CD14-positive monocyte (primary cell): ENCODE results near the gene GLCE. TPM values are rescaled to one million over a fixed set of nuclear protein-coding genes. Genes with fewer than 3 reads are reported as not detected.

Experiments used
- DNase-seq, 3 donors: peaks; one replicate each; pipeline ENCODE4 v3.0.0-alpha.2; 2011 to 2022
- H2AFZ ChIP-seq: 2 replicates; pipeline ENCODE4 v1.6.0; 2012; ENCODE audit warnings: mild to moderate bottlenecking, low read depth, low read length, inconsistent platforms; ENCODE audit not compliant: insufficient read depth, poor library complexity, severe bottlenecking
- H3K27ac ChIP-seq, 2 donors: 1 replicate in 1 of 2; 2 replicates in 1 of 2; pipeline ENCODE4 v1.5.1; 2012 to 2013; ENCODE audit warnings: low read length in 2 of 2, control low read depth in 1 of 2, inconsistent platforms in 1 of 2, low read depth in 1 of 2, mild to moderate bottlenecking in 1 of 2
- H3K27me3 ChIP-seq, 2 donors: one replicate each; pipeline versions ENCODE4 v1.6.0 to v1.6.1; 2011 to 2013; ENCODE audit warnings: low read length in 2 of 2; ENCODE audit not compliant: control insufficient read depth in 2 of 2, insufficient read depth in 2 of 2
- H3K36me3 ChIP-seq, 2 donors: replicated peaks in 1 of 2; 1 replicate in 1 of 2; 2 replicates in 1 of 2; pipeline versions ENCODE4 v1.5.1 to v1.6.1; 2012 to 2013; ENCODE audit warnings: low read length in 2 of 2, control low read depth in 1 of 2, inconsistent platforms in 1 of 2, mild to moderate bottlenecking in 1 of 2; ENCODE audit not compliant: insufficient read depth in 2 of 2, control insufficient read depth in 1 of 2
- H3K4me1 ChIP-seq, 2 donors: 1 replicate in 1 of 2; 2 replicates in 1 of 2; pipeline versions ENCODE4 v1.5.1 to v1.6.1; 2012 to 2013; ENCODE audit warnings: low read length in 2 of 2, control low read depth in 1 of 2, inconsistent platforms in 1 of 2, mild to moderate bottlenecking in 1 of 2, moderate library complexity in 1 of 2; ENCODE audit not compliant: insufficient read depth in 2 of 2, control insufficient read depth in 1 of 2
- H3K4me2 ChIP-seq: replicated peaks from 2 replicates; pipeline ENCODE3; 2012; ENCODE audit warnings: low read length, moderate library complexity, mild to moderate bottlenecking; ENCODE audit not compliant: poor library complexity, severe bottlenecking; ENCODE audit errors: extremely low read depth
- H3K4me3 ChIP-seq, 3 experiments: fragments of 200-600 bp in 1 of 3; sonication (generic) in 1 of 3; replicated peaks in 1 of 3; 1 replicate in 2 of 3; 2 replicates in 1 of 3; pipeline ENCODE4 v1.5.1; 2011 to 2013; ENCODE audit warnings: low read length in 3 of 3, mild to moderate bottlenecking in 3 of 3, control low read depth in 2 of 3, low read depth in 2 of 3, inconsistent platforms in 1 of 3, moderate library complexity in 1 of 3
- H3K79me2 ChIP-seq: 2 replicates; pipeline ENCODE4 v1.6.0; 2012; ENCODE audit warnings: mild to moderate bottlenecking, control low read depth, inconsistent platforms, low read length, moderate library complexity; ENCODE audit not compliant: insufficient read depth
- H3K9ac ChIP-seq: 2 replicates; pipeline ENCODE4 v1.6.0; 2017; ENCODE audit warnings: low read length, mild to moderate bottlenecking; ENCODE audit not compliant: insufficient read depth, poor library complexity, severe bottlenecking
- H3K9me3 ChIP-seq, 2 donors: replicated peaks in 1 of 2; 1 replicate in 1 of 2; 2 replicates in 1 of 2; pipeline versions ENCODE4 v1.5.1 to v1.6.1; 2012 to 2013; ENCODE audit warnings: low read length in 2 of 2, control low read depth in 1 of 2; ENCODE audit not compliant: control insufficient read depth in 1 of 2, insufficient read depth in 1 of 2
- H4K20me1 ChIP-seq: 2 replicates; pipeline ENCODE4 v1.6.0; 2012; ENCODE audit warnings: mild to moderate bottlenecking, low read length, control low read depth, moderate library complexity; ENCODE audit not compliant: insufficient read depth
- H3K27ac Mint-ChIP-seq, 7 donors: one replicate each; pipeline ENCODE4 v1.8.0; 2020; ENCODE audit warnings: mild to moderate bottlenecking in 7 of 7, mixed read lengths in 7 of 7, moderate library complexity in 6 of 7, inconsistent platforms in 2 of 7
- H3K27me3 Mint-ChIP-seq, 3 donors: one replicate each; pipeline ENCODE4 v1.8.0; 2021 to 2022; ENCODE audit warnings: low read depth in 3 of 3, mild to moderate bottlenecking in 3 of 3, mixed read lengths in 3 of 3, moderate library complexity in 3 of 3, inconsistent platforms in 1 of 3
- H3K36me3 Mint-ChIP-seq, 2 donors: one replicate each; pipeline ENCODE4 v1.8.0; 2020; ENCODE audit warnings: mixed read lengths in 2 of 2, inconsistent platforms in 1 of 2, mild to moderate bottlenecking in 1 of 2
- H3K4me1 Mint-ChIP-seq: one replicate; pipeline ENCODE4 v1.8.0; 2020; ENCODE audit warnings: mild to moderate bottlenecking, mixed read lengths
- H3K4me3 Mint-ChIP-seq, 2 donors: one replicate each; pipeline ENCODE4 v1.8.0; 2020; ENCODE audit warnings: mild to moderate bottlenecking in 2 of 2, mixed read lengths in 2 of 2, moderate library complexity in 1 of 2
- H3K9me3 Mint-ChIP-seq, 7 donors: one replicate each; pipeline ENCODE4 v1.8.0; 2020 to 2022; ENCODE audit warnings: mixed read lengths in 7 of 7, mild to moderate bottlenecking in 6 of 7, moderate library complexity in 6 of 7, inconsistent platforms in 2 of 7
- CTCF ChIP-seq: fragments of 200-600 bp; IDR thresholded peaks from one replicate; pipeline ENCODE4 v1.8.0; 2022; ENCODE audit warnings: antibody characterized with exemption, mild to moderate bottlenecking
- intact Hi-C, 2 donors: fragments of 100-400 bp; cut with micrococcal nuclease; formaldehyde crosslinking; loops; one replicate each; pipeline versions ENCODE4 v1.15.0 to v1.15.1; 2023
- polyA plus RNA-seq, 3 donors: library from polyadenylated mRNA; depleted of rRNA in 1 of 3; unstranded in 2 of 3; stranded (reverse) in 1 of 3; fragments of 300-500 nt in 2 of 3; fragments of >200 nt in 1 of 3; fragmentation: Illumina TruSeq in 2 of 3; gene quantifications; 1 replicate in 2 of 3; 2 replicates in 1 of 3; pipeline ENCODE4 v1.2.3, GENCODE V29; 2012 to 2021

Gene GLCE
- polyA plus RNA-seq, 3 donors: 11.0 to 24.3 (median 24.0) TPM

DNA sequence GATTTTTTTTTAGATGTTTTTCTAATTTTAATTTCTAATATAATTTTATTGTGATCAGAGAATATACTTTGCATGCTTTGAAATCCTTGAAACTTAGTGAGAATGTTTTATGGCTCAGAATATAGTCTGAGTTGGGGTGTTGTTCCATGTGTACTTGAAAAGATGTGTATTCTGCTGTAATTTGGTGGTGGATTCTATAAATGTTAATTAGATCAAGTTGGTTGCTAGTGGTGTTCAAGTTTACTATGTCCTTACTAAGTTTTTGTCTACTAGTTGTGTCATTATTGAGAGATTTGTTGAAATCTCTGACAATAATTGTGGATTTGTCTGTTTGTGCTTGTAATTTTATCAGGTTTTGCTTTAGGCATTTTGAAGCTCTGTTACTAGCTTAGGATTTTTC, 29.7 kb downstream of the GLCE start:
- no peak overlapping the region for H3K9ac ChIP-seq
- Mint-ChIP-seq H3K4me1 (peaks cover 11% of the 10 kb centered on the region), H3K36me3 (peaks cover 1 to 10% of the 10 kb centered on the region in 2 donors), H3K27ac (no peak overlapping the region), H3K4me3 (no peak overlapping the region), H3K9me3 (peaks cover 3 to 14% (median 9%) of the 10 kb centered on the region in 7 donors), H3K27me3 (no peaks in the 10 kb centered on the region)
- peaks cover 4 to 9% of the 10 kb centered on the region in 2 donors for H3K4me1 ChIP-seq
- no peak overlapping the region for H3K27ac ChIP-seq
- peaks cover 20% of the 10 kb centered on the region for H4K20me1 ChIP-seq
- no peak overlapping the region for H3K4me3 ChIP-seq
- intact Hi-C loops: no loop called here
- no peak for TF ChIP-seq CTCF
- no peak overlapping the region for H3K4me2 ChIP-seq
- H3K79me2 ChIP-seq: peaks cover 5% of the 10 kb centered on the region
- H2AFZ ChIP-seq: no peak overlapping the region
- no peaks in the 10 kb centered on the region for H3K36me3 ChIP-seq
- no peaks in the 10 kb centered on the region for H3K27me3 ChIP-seq
- H3K9me3 ChIP-seq: no peaks in the 10 kb centered on the region
- no peak for DNase-seq

- H2AFZ ChIP-seq: no peak overlapping the region
- no peak overlapping the region for H3K4me2 ChIP-seq
- H3K27ac Mint-ChIP-seq: no peak overlapping the region
- H3K4me1 Mint-ChIP-seq: peaks cover 7% of the 10 kb centered on the region
- peaks cover 5% of the 10 kb centered on the region for H3K79me2 ChIP-seq
- DNase-seq: no peak
- no peak overlapping the region for H3K27ac ChIP-seq
- H3K4me3 Mint-ChIP-seq: no peak overlapping the region
- no peak overlapping the region for H3K9ac ChIP-seq
- peaks cover 1 to 10% of the 10 kb centered on the region in 2 donors for H3K36me3 Mint-ChIP-seq
- no peaks in the 10 kb centered on the region for H3K9me3 ChIP-seq
- peaks cover 3 to 6% of the 10 kb centered on the region in 2 donors for H3K4me1 ChIP-seq
- intact Hi-C loops: no loop called here
- no peak for TF ChIP-seq CTCF
- no peaks in the 10 kb centered on the region for H3K27me3 ChIP-seq
- no peaks in the 10 kb centered on the region for H3K36me3 ChIP-seq
- peaks cover 20% of the 10 kb centered on the region for H4K20me1 ChIP-seq
- H3K9me3 Mint-ChIP-seq: peaks cover 3 to 14% (median 9%) of the 10 kb centered on the region in 7 donors
- no peak overlapping the region for H3K4me3 ChIP-seq
- H3K27me3 Mint-ChIP-seq: no peaks in the 10 kb centered on the region
Measured at GRCh38 chr15:69190504-69190903, 30.1 kb downstream of the GLCE start.
